GM21526 (cell line): ENCODE results near the gene ZBTB22.

Experiments
- ATAC-seq: cut with Tn5 transposase; IDR thresholded peaks from one replicate; pipeline ENCODE4 v1.9.1; 2021; ENCODE audit warnings: moderate library complexity; ENCODE audit not compliant: unreplicated experiment, low FRiP score

ZBTB22 gene

GRCh38 chr6:33305052-33305451 is 12.5 kb downstream of the ZBTB22 start:
- ATAC-seq = no peak

DNA sequence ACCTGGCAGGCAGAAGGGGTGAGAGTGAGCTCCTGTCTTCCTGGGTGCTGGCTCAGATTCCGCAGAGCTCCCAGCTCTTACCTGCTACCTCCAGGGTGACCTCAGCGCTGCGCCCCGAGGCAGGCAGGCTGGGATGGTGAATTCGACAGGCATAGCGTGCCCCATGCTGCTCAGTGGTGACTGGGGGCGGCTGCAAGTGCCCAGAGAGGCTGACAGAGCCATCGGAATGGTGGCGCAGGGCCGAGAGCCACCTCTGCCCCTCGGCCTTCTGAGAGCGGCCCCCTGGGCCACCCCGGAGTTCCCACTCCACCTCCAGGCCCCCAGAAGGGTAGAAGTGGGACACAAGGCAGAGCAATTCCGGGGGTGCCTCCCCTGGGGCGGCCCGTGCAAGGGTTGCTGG is 13.3 kb downstream of the ZBTB22 start:
- ATAC-seq = no peak

GRCh38 chr6:33301877-33302276 is 15.7 kb downstream of the ZBTB22 start:
- no peak for ATAC-seq

- peak; percentile 58 for ATAC-seq
These were observed 18.2 kb downstream of the ZBTB22 start for GRCh38 chr6:33299237-33299944.

DNA sequence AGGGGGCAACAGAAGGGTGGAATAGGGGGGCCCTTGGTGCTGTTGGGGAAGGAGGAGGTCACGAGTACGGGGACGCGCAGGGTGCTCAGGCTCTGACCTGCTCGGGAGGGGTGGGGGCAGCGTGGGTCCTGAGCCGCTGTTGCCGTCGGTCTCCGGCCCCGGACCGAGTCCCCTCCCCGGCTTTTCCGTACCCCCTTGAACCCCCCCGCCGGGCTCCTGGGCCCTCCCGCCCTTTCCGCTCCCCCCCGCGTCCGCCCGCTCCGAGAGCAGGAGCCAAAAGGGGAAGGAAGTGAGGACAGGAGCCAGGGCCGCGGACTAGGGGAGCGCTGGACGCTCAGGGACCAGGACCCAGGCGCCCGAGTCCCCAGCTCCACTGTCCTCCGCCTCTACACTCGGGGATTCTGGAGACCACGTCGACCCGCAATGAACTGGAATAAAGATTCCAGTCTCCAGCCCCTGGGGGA is 18.7 kb downstream of the ZBTB22 start, which contains the start of gene RGL2:
RGL2 (minus strand) TSS at position 170 of the 464 bp plus-strand sequence. CDS start 332 bp downstream, outside the sequence.
- peak; percentile 22 for ATAC-seq

GRCh38 chr6:33297956-33298772 is 19.4 kb downstream of the ZBTB22 start:
- no peak for ATAC-seq

DNA sequence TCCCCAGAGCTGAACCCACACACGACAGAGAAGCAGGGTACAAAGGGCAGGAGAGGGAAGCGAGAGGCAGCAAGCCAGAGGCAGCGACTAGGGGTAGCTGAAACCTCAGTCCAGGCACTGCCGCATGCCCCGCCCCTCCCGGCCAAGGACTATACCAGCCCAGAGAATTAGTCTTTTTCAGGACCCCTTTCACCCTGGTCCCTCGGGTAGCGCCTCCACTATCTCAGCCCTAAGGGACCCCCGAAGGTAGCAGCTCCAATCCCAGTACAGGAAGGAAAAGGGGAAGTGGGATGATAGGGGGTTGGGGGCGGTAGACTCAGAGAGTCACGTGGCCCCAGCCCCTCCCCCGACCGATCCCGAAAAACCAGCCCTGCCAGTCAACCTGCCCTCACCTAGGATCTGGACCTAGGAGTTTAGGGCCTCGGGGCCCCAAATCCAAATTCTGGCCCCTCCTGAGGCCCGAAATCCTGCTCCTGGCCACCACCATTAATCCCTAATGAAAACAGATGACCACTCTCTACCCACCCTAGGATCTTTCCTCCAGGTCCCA is 20.1 kb downstream of the ZBTB22 start:
- no peak for ATAC-seq

DNA sequence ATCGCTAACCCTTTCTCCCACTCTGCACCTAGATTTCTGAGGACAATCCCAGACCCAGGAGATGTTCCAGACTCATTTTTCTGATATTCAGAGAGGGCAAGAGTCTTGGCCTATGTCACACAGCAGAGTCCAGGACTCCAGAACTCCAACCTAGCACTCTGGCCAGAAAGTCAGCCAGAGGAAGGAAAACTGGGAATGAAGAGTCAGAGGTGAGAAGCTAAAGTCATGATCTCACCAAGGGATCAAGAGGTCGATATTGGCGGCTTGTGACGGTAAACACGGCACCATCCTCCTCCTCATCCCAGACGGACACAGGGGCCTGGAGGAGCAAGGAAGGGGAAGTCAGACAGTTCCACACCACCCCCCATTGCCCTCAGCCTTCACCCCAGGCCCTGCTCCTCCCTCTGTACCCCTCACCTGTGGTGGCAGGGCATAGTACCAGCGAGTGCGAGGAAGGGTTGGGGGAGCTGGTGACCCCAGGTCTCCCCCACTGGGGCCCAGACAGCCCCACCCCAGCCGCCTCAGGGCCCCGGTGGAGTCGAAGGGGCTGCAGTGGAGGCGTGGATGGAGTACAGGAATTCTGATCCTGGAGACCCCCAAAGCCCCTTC is 20.6 kb downstream of the ZBTB22 start:
- no peak for ATAC-seq

DNA sequence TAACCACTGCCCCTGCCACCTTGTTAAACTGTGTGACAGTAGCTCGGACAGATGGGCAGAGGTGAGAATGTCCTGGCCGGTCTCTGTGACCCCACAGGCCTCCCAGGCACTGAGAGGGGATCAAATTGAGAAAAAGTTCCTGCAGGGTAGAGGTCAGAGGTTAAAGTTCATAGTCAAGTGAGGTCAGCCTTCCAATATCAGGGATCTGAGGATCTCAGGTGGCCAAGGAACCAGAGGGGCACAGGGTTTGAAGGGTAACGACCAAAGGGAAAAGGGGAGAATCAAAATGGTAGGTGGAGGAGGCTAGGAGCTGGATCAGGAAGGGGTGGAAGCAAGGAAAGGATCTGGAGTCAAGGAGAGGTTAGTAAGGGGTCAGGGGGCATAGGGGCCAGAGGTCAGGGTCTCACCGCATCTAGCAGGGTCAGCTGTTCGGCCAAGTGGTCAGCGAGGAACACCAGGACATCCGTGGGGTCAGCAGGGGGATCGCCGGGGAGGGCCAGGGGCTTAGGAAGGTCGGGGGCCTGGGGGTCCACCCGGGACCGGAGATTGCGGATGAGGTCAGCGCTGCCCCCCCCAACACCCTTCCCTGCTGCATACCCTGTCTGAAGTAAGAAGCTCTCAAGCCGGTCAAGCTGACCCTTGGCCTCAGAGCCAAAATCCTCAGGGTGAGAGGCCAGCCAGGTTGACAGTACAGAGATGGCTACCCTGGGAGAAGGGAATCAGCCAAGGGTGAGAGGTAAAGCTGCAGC is 21.7 kb downstream of the ZBTB22 start:
- ATAC-seq = no peak

- no peak for ATAC-seq
These were observed 23.3 kb downstream of the ZBTB22 start for GRCh38 chr6:33294086-33294823.

GRCh38 chr6:33292996-33293682 is 24.4 kb downstream of the ZBTB22 start:
- no peak for ATAC-seq

GRCh38 chr6:33290459-33290858 is 27.1 kb downstream of the ZBTB22 start:
- ATAC-seq = no peak

DNA sequence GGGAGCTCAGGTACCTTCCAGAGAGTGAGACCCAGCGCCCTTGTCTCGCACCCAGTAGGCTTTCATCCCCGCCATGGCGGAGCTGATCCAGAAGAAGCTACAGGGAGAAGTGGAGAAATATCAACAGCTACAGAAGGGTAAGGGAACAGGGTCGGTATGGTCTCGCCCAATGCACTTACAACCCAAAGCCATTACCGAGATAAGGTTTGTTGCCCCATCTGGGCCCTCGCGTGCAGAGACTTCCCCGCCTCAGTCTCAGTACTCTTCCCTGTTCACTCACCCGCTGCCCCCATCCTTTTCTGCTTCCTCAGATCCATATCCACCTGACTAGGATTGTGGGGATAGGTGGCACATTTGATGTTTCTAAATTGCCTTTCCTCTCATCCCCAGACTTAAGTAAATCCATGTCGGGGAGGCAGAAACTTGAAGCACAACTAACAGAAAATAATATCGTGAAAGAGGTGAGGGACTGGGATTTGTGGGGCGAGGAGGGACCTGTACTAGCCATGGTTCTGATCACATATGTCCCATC is 27.7 kb downstream of the ZBTB22 start:
- peak; percentile 3 for ATAC-seq

- peak; percentile 57 for ATAC-seq
These were observed 28.4 kb downstream of the ZBTB22 start, which contains the start of the genes PFDN6 and WDR46 for GRCh38 chr6:33288921-33289783. Gene PFDN6, plus strand, starts transcription at chr6:33289601. Its CDS starts 256 bp downstream, at chr6:33289857. Gene WDR46, minus strand, starts transcription at chr6:33289239. Its CDS starts 69 bp downstream, at chr6:33289170.

- ATAC-seq = peak; percentile 11
These were observed 29.2 kb downstream of the ZBTB22 start for GRCh38 chr6:33288141-33288920.

- no peak for ATAC-seq
These were observed 30.3 kb downstream of the ZBTB22 start for GRCh38 chr6:33286946-33287914.
